SKM-1 (cell line): ENCODE measurements around the gene ANXA8.
"Not testable (repeated sequence)": the region's sequence is repeated elsewhere in the genome, so short reads cannot be mapped to it uniquely, and the experiment has no call there.

ENCODE experiments used
- DNase-seq: peaks from one replicate; lab custom pipeline; 2025; ENCODE audit not compliant: unreplicated experiment; lab: John Stamatoyannopoulos, UW

ANXA8 gene

GRCh38 chr10:47465216-47465917 is 18.5 kb downstream of the ANXA8 start:
- DNase-seq: not testable (repeated sequence)

DNA sequence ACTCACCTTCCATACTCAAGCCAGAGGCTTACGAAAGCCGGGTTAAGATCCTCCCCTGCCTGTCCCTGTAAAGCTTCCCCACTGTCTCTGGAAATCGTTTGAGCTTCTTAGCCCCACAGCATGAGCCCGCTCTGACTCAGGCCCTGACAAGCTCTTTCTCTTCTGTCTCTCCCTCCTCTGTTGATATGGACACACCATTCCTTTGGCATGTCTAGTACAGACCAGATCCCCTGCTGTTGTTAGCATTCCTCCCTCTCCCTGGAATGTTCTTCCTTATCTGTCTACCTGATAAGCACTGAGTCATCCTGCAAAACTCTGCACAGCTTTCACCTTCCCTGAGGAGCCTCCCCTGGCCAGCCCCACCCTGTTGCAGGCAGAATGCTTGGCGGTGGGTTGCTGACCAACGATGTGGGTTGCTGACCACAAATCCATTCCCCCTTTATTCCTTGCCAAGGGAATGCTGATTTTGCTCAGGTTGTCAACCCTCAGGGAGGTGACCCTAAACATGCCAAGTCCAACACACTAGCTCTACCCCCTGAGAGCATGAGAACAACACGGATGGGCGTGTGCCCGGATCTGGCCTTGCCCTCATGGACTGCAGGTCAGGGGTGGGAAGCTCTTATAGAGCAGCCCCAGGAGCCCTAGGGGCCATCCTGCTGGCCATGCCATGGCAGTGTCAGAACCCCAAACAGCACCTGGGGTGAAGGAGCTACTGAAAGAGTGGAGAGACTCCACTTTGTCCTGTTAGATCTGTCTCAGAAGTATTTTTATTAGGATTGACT is 21.1 kb downstream of the ANXA8 start:
- not testable (repeated sequence) for DNase-seq

GRCh38 chr10:47461261-47461687 is 22.6 kb downstream of the ANXA8 start:
- DNase-seq: not testable (repeated sequence)

- DNase-seq: no peak
Measured at GRCh38 chr10:47458466-47459154, 25.3 kb downstream of the ANXA8 start.

- no peak for DNase-seq
Measured at GRCh38 chr10:47457826-47458225, 26.1 kb downstream of the ANXA8 start.

- no peak for DNase-seq
Measured at GRCh38 chr10:47457528-47457820, 26.4 kb downstream of the ANXA8 start.

DNA sequence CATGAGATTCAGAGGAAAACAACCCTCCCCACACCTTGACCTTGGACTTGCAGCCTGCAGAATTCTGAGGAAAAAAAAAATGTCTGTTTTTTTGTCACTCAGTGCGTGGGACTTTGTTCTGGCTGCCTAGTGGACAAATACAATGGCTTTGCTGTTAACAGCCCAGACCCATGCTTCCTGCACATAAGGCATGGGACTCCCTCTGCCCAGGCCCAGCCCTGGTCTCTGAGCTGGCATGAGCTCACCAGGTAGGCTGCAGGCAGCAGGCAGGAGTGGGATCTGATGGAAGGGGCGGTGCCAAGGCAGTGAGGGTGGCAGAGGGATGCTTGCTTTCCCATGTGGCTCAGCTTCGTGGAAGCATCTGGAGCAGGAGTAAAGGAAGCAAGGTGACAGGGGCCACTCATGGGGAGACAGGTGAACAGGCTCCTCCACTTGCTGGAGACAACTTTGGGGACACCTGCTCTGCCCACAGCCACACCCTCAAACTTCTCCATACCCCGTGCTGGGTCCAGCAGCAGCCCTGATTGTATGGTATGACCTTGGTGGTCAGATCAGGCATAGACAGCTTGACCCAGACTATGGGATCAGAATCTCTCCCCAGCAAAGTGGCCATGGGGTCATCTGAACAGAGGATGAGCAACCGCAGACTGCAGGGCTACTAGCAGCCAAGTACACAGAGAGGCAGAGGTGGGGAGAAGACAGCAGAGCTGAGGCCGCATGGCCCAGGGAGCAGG is 27.0 kb downstream of the ANXA8 start:
- DNase-seq: no peak

DNA sequence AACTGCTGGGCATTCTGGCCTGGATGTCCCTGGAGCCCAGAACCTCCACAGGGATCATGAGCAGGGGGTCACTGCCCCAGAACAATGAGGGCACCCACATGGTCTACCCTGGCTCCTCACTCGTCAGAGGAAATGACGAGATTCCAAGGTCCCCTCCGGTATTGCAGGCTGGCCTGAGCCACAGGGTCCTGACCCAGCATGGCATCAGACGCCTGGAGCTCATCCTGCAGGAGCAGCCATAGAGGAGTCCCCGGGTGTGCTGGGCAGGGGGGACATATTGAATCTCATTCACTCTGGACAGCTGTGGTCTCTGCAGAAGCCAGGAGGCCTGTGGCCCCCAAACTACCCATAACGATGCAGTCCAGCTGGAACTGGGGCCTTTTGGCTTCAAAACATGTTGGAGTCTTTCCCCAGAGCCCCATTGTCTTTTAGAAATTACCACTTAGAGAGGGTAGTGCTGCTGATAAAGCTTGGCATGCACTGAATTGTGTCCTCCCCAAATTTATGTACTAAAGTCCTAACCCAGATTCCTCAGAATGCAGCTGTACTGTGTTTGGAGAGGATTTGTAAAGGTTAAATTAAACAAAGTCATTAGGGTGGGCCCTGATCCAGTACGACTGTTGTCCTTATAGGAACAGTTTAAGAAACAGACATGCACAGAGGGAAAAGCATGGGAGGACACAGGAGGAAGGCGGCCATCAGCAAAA is 27.7 kb downstream of the ANXA8 start:
- no peak for DNase-seq

- DNase-seq: not testable (repeated sequence)
Measured at GRCh38 chr10:47455350-47456078, 28.4 kb downstream of the ANXA8 start.

GRCh38 chr10:47454780-47455058 is 29.2 kb downstream of the ANXA8 start:
- DNase-seq: no peak

GRCh38 chr10:47454008-47454779 is 29.7 kb downstream of the ANXA8 start:
- no peak for DNase-seq

DNA sequence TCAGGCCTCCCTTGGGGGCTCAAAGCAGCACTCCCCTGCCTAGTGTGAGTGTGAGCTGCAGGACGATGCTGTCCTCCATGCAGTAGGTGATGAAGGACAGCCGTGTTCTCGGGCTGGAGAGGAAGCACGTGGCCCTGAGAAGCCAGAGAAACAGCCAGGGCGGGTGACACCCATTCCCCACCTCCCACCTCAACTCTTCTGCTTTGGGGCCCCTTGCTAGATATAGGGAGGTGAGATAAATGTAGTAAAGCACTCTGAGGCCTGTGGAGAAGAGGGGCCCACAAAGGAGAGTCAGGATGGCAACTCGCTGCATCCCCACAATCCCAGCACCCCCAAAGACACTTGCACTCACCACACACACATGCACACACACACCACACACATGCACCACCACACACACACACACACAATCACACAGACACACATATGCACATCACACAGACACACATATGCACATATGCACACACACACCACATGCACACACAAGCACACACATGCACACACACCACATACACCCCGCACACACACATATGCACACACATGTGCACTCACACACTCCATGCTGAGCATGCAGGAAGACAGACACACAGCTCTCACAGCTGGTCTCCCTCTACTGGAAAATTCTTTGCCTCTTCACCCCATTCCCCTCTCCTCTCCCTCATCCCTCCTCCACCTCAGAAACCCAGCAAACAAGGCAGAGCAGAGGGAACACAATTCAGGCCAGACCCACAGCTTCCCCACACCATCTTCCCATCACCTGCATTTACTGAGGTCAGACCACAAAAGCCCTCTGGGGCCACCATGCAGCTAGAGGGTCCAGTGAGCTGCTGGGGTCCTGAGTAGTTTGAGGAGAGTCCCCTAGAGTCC is 30.5 kb downstream of the ANXA8 start:
- no peak for DNase-seq

GRCh38 chr10:47452495-47453140 is 31.3 kb downstream of the ANXA8 start:
- no peak for DNase-seq

- no peak for DNase-seq
Measured at GRCh38 chr10:47451998-47452494, 31.9 kb downstream of the ANXA8 start.

DNA sequence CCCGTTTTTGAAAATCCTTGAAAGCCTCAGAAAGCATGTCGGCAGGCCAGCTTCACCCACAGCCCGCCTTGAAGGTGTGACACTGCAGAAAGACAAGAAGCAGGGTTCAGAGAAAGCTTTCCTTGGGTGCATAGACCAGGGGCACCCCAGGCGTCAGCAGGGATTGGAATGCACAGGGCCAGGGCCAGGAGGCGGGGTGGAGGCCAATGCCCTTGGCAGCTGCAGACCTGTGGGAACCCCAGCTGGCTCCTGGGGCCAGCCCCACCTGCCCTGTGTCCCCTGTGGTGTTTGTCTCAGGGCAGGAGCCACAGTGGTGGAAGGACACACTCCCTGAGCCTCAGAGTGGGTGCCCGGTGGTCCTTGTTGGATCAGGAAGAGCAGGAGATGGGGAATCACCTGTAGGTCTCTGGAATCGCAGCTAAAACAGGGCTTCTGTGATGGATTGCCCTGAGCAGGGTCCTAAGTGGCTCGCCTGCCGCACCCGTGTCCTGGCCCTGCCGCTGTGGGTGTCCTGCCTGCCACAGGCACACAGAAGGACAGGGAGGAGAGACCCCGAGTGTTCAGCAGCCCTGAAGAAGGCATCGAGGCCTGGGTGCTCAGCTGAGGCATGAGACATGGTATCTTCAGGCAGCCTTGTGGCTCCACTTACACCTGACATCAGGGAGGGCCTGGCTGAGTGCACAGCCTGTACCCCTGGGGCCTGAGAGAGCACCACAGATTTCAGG is 32.5 kb downstream of the ANXA8 start:
- no peak for DNase-seq

DNA sequence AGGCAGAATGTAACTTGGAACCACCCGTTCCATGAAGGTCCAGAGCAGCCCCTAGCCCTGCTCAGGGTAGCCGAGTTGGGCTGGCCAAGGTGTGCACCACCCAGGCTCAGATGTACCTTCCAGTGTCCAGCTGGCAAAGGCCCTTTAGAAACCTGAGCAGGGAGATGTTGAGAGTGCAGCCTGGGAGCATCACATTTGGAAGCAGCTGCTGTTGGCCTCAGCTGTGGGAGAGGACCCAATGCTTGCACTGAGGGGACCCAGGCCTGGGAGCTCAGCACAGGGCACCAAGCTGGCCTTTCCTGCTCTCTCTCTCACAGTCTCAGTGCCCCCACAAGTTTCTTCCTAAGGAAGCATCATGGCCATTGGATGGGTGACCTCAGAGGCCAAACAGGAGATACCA is 33.5 kb downstream of the ANXA8 start:
- no peak for DNase-seq

- DNase-seq: no peak
Measured at GRCh38 chr10:47449979-47450378, 33.9 kb downstream of the ANXA8 start.
